Measurements from ENCODE around the gene C14orf119.

C14orf119 gene

GRCh38 chr14:23128969-23129758, 33.9 kb downstream of the C14orf119 start:
- no peak for DNase-seq

- DNase-seq: no peak
Measured at GRCh38 chr14:23129759-23130316, 34.5 kb downstream of the C14orf119 start.

DNA sequence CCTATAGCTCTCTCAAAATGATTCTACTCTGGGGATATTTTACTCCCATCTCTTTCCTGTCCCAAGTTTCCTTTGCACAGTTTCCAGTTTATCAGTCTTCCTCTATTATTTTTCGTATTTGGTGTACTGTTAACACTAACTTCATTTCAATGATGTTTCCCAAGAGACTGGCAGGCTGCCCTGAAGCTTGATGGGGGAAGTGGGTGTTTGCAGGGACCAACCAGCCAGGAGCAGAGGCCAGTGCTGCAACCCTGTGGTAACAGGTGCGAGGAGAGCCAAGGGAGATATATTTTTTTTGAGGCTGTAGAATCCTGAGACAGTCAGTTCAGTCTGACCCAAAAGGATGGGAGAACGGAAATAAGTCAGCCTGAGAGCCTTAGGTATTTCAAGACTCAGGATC, 35.6 kb downstream of the C14orf119 start:
- DNase-seq: no peak

GRCh38 chr14:23131482-23131881, 36.2 kb downstream of the C14orf119 start:
- DNase-seq: no peak

- DNase-seq: no peak
Measured at GRCh38 chr14:23132970-23133369, 37.7 kb downstream of the C14orf119 start.

- no peak for DNase-seq
Measured at GRCh38 chr14:23136566-23137133, 41.3 kb downstream of the C14orf119 start.

- DNase-seq: no peak
Measured at GRCh38 chr14:23137192-23137812, 42.0 kb downstream of the C14orf119 start.

DNA sequence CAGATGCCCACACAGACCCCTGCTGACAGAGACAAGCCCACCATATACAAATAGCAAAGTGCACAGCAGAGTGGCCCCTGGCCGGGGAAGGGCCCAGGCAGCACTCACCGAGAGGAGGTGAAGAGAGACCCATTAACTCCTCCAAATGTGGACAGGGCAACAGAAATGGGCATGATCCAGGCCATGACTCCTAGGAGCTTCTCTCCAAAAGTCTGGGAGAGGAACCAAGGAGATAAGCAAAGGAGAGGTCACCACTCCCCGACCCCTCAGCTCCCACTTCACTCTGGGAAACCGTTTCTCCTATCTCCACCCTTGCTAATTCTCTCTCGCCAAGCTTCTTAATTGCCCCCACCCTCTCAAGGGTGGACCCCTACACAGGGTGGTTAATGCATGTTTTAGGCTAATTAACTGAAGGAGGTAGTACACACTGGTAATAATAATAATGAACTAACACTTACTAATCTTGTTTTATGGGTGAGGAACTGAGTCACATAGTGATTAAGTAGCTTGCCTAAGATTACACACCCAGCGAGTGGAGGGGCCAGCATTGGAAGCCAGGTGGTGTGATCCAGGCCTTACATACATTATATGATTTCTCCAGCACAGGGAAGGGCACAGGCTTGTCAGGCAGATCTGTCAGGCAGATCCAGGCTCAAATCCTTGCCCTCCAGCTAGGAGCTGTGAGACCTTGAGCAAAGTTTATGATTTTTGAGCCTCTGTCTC, 42.7 kb downstream of the C14orf119 start:
- no peak for DNase-seq

DNA sequence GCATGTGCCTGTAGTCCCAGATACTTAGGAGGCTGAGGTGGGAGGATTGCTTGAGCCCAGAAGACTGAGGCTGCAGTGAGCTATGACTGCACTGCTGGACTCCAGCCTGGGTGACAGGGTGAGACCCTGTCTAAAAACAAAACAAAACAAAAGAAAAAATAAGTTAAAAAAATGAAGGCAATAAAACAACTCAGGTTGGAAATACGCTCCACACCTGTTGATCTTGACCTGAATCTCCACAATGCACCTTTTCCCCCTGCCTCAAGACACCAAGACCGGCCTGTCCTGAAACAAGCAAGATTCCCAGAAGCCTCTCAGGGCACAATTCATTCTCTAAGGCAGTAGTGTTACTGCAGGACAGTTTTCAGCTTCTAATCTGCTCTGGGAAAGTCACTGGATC, 44.6 kb downstream of the C14orf119 start:
- no peak for DNase-seq

GRCh38 chr14:23140371-23140770, 45.1 kb downstream of the C14orf119 start:
- DNase-seq: no peak

DNA sequence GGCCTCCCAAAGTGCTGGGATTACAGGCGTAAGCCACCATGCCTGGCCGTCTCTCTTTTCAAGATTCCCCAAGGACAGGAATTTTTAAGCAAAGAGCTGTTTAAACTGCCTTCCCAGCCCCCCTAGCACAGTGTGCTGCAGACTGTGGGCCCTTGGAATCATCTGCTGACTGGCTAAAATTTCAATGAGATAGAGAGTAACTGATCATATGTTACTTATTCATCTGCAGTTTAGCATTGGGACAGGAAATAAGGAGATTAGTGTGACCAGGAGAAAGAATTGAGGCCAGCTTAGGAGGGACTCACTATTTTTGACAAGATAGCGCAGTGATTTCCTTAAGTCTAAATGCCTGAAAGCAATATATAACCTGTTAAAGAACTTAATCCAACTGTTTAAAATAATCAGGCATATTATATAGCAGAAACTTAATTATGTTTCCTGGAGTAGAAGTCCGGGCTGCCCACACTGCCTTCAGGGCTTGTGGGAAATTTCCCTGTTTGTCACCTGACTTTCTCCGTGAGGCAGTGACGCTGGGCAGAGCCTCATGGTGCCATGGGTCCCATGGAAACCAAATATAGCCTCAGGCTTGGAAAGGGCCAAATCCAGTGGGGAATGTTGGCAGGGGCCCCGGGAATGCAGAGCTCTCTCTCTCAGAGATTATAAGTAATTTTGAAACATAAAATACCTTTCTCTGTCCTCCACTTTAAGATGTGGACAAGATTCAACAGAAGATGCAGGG, 46.6 kb downstream of the C14orf119 start:
- no peak for DNase-seq

GRCh38 chr14:23142826-23143225, 47.5 kb downstream of the C14orf119 start:
- no peak for DNase-seq

DNA sequence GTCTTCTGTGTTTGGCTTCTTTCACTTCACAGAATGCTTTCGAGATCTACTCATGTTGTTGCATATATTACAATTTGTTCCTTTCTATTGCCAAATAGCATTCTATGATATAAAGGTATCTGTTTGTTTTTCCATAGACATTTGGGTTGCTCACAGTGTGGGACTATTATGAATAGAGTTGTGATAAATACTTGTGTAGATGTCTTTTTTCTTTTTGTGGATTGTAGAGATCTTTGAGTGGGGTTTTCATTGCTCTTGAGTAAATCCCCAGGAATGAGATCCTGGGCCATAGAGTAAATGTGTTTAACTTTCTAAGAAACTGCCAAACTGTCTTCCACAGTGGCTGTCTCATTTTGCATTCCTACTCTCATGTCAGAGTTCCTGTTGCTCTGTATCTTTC, 48.6 kb downstream of the C14orf119 start:
- no peak for DNase-seq

- DNase-seq: no peak
Measured at GRCh38 chr14:23145794-23146350, 50.6 kb downstream of the C14orf119 start.

- DNase-seq: no peak
Measured at GRCh38 chr14:23146351-23146910, 51.1 kb downstream of the C14orf119 start.

- DNase-seq: no peak
Measured at GRCh38 chr14:23146980-23147379, 51.7 kb downstream of the C14orf119 start.

- peak; percentile 35 for DNase-seq
Measured at GRCh38 chr14:23147676-23148075, 52.4 kb downstream of the C14orf119 start.

- no peak for DNase-seq
Measured at GRCh38 chr14:23148591-23149249, 53.4 kb downstream of the C14orf119 start.

DNA sequence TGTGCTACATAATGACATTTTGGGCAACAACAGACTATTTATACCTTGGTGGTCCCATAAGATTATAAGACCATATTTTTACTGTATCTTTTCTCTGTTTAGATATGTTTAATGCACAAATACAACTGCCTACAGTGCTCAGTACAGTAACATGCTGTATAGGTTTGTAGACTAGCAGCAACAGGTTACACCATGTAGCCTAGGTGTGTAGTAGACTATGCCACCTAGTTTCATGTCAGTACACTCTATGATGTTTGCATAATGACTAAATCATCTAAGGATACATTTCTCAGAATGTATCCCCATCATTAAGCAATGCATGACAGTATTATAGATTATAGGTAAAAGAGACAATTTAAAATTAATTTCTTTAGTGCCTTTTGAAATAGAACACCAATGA, 54.4 kb downstream of the C14orf119 start:
- DNase-seq: no peak

All from NCI-H2171 treated with DMSO at 0.1 percent for 48 hours (cell line).